GM18499 (cell line): ENCODE results near the gene ZNF26.

Source experiments
- ATAC-seq: cut with Tn5 transposase; IDR thresholded peaks from one replicate; pipeline ENCODE4 v1.9.1; 2021; ENCODE audit warnings: moderate number of reproducible peaks; ENCODE audit not compliant: insufficient read depth, unreplicated experiment

Gene ZNF26

DNA sequence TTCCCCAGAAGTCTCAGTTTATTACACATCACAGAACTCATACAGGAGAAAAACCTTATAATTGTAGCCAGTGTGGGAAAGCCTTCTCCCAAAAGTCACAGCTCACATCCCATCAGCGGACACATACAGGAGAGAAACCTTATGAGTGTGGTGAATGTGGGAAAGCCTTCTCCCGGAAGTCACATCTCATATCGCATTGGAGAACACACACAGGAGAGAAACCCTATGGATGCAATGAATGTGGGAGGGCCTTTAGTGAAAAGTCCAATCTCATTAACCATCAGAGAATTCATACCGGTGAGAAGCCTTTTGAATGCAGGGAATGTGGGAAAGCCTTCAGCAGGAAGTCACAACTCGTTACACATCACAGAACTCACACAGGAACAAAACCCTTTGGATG is 71.3 kb downstream of the ZNF26 start:
- ATAC-seq: no peak

DNA sequence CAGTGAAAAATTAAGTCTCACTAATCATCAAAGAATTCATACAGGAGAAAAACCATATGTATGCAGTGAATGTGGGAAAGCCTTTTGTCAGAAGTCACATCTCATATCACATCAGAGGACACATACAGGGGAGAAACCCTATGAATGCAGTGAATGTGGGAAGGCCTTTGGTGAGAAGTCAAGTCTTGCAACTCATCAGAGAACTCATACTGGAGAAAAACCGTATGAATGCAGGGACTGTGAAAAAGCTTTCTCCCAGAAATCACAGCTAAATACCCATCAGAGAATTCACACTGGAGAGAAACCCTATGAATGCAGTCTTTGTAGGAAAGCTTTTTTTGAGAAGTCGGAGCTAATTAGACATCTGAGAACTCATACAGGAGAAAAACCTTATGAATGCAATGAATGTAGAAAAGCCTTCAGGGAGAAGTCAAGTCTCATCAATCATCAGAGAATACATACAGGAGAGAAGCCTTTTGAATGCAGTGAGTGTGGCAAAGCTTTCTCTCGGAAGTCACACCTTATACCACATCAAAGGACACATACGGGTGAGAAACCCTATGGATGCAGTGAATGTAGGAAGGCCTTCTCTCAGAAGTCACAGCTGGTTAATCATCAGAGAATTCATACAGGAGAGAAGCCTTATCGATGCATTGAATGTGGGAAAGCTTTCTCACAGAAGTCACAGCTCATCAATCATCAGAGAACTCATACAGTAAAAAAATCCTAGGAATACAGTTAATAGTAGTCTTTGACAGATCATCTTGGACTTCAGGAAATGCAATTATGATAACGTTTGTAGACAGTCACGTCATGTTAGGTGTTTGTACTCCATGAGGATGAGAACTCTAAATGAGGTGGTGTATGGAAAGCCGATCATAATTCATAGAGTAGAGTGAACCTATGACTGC is 72.3 kb downstream of the ZNF26 start:
- no peak for ATAC-seq

DNA sequence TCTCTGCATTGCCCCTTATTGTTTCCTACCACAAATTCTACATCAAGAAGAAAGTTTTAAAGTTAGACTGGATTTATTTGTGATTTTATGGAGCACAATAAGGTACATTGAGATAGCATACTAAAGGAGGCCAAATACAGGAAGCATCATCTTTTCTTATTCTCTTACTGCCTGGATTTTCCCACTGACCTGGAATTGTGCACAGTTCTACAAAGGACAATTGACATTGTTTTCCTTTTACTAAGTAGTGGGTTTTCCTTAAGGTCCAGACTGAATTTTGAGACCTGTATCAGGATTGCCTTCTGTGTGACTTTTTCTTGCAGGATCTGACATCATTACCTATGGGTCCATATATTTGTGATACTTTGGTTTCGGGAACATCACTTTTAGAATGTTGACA is 75.8 kb downstream of the ZNF26 start:
- no peak for ATAC-seq

DNA sequence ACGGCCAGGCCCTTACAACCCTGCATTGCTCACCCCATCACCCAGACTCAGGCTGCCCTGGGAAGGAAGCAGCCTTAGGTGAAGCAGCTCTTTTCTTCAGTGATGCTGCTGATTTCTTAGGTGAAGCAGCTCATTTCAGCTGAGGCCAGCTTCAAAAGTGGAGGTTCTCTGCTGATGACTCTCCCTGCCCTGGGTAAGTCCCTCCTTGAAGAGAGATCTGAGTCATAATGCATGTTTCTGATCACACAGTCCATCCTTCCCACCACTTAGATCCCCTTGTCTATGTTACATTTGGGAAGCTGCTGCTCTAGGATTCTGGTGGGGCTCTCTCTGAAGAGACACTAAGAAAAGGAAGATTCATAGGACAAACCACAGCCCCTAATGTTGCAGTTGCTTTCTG is 77.4 kb downstream of the ZNF26 start:
- ATAC-seq: no peak

DNA sequence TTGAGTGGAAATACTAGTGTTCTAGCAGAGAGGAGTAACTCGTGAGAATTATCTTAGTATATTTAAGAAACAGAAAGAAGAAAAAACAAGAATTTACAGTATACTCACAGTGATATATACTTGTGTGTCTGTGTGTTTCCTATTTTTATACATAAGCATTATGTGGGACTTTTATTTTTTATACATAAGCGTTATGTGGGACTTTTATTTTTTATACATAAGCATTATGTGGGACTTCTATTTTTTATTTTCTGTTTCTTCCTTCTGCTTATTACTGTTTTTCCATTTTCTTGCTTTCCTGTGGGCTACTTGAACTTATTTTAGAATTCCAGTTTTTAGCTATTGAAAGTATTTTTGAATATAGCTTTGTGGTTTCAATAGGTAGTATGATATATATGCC is 87.7 kb downstream of the ZNF26 start:
- no peak for ATAC-seq
